ENCODE data around the gene ARHGAP27.
"Not testable (repeated sequence)": the region's sequence is repeated elsewhere in the genome, so short reads cannot be mapped to it uniquely, and the experiment has no call there.

The ARHGAP27 gene

GRCh38 chr17:45441526-45442310 lies 9.0 kb upstream of the ARHGAP27 start:
- TF ChIP-seq CTCF (IDR thresholded peaks at IDR 0.05; ENCODE audit: insufficient read depth, low read depth, low read length, missing control alignments), result no peak
- no peak for DNase-seq (ENCODE audit: low read depth)

GRCh38 chr17:45440839-45441515 lies 8.3 kb upstream of the ARHGAP27 start:
- H3K4me3 ChIP-seq (ENCODE audit: low read length); DNase-seq (ENCODE audit: low read depth): not testable (repeated sequence)

More at GRCh38 chr17:45441526-45442310, 9.0 kb upstream of the ARHGAP27 start:
- H3K4me3 ChIP-seq (ENCODE audit: low read length), result no peak overlapping the region

GRCh38 chr17:45440161-45440778 lies 7.6 kb upstream of the ARHGAP27 start:
- DNase-seq (ENCODE audit: low read depth), result peak; percentile 87
- no peak overlapping the region for H3K4me3 ChIP-seq (ENCODE audit: low read length)
- no peak for TF ChIP-seq CTCF (IDR thresholded peaks at IDR 0.05; ENCODE audit: insufficient read depth, low read depth, low read length, missing control alignments)

GRCh38 chr17:45438931-45439610 lies 6.4 kb upstream of the ARHGAP27 start:
- no peak overlapping the region for H3K4me3 ChIP-seq (ENCODE audit: low read length)
- DNase-seq (ENCODE audit: low read depth), result peak; percentile 55
- no peak for TF ChIP-seq CTCF (IDR thresholded peaks at IDR 0.05; ENCODE audit: insufficient read depth, low read depth, low read length, missing control alignments)

GRCh38 chr17:45437465-45438283 lies 5.0 kb upstream of the ARHGAP27 start:
- DNase-seq (ENCODE audit: low read depth), result no peak
- TF ChIP-seq CTCF (IDR thresholded peaks at IDR 0.05; ENCODE audit: insufficient read depth, low read depth, low read length, missing control alignments), result no peak

GRCh38 chr17:45436625-45437464 lies 4.2 kb upstream of the ARHGAP27 start:
- no peak for TF ChIP-seq CTCF (IDR thresholded peaks at IDR 0.05; ENCODE audit: insufficient read depth, low read depth, low read length, missing control alignments)
- no peak for DNase-seq (ENCODE audit: low read depth)
- H3K4me3 ChIP-seq (ENCODE audit: low read length), result no peak overlapping the region

More at GRCh38 chr17:45437465-45438283, 5.0 kb upstream of the ARHGAP27 start:
- H3K4me3 ChIP-seq (ENCODE audit: low read length), result no peak overlapping the region
